Measurements from ENCODE around the gene CRY1. TPM values are rescaled to one million over a fixed set of nuclear protein-coding genes. Genes with fewer than 3 reads are reported as not detected.

Gene CRY1
- total and polyA plus RNA-seq, 9 of the 15 experiments (the other 6 are each of a cell fraction or from before 2014, with no cell fraction given) = 8.7 to 33.3 (median 25.2) TPM

- TF ChIP-seq CREB3L1 (IDR thresholded peaks at IDR 0.05; ENCODE audit: borderline replicate concordance, low read depth) = peak; percentile 100
- TF ChIP-seq NFYB (IDR thresholded peaks at IDR 0.05; ENCODE audit: extremely low read depth, insufficient read length) = peak; percentile 16
- TF ChIP-seq ZNF184 (CRISPR knock-in tag; IDR thresholded peaks at IDR 0.05) = no peak
- TF ChIP-seq MCM7 (IDR thresholded peaks at IDR 0.05) = no peak
- TF ChIP-seq TCF3 (CRISPR knock-in tag; IDR thresholded peaks at IDR 0.05) = no peak
- 0 out of 4 replicates have a peak, but pooled peaks of 1 of the 2 experiments have one; percentile 8 for TF ChIP-seq RAD21 (CRISPR knock-in tag; conservative IDR thresholded peaks at IDR 0.05 in 1 of 2, IDR thresholded peaks at IDR 0.05 in 1 of 2)
- TF ChIP-seq ZNF79 (CRISPR knock-in tag; IDR thresholded peaks at IDR 0.05; ENCODE audit: low read depth) = no peak
- no peak for TF ChIP-seq ZNF324 (CRISPR knock-in tag; IDR thresholded peaks at IDR 0.05)
- 0 out of 2 replicates have a peak, but pooled peaks have one; percentile 49 for TF ChIP-seq PML (IDR thresholded peaks at IDR 0.05; ENCODE audit: low read length)
- no peak for TF ChIP-seq SMARCC2 (IDR thresholded peaks at IDR 0.05; ENCODE audit: low read depth)
- no peak for TF ChIP-seq CREB5 (CRISPR knock-in tag; IDR thresholded peaks at IDR 0.05)
- no peak for TF ChIP-seq ESRRB (CRISPR knock-in tag; IDR thresholded peaks at IDR 0.05; ENCODE audit: borderline replicate concordance)
- no peak for TF ChIP-seq HOXB6 (CRISPR knock-in tag; IDR thresholded peaks at IDR 0.05; ENCODE audit: borderline replicate concordance)
- TF ChIP-seq, protein P1, sequence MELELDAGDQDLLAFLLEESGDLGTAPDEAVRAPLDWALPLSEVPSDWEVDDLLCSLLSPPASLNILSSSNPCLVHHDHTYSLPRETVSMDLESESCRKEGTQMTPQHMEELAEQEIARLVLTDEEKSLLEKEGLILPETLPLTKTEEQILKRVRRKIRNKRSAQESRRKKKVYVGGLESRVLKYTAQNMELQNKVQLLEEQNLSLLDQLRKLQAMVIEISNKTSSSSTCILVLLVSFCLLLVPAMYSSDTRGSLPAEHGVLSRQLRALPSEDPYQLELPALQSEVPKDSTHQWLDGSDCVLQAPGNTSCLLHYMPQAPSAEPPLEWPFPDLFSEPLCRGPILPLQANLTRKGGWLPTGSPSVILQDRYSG (tag; conservative IDR thresholded peaks at IDR 0.05; ENCODE audit: low read depth) = no peak
- peak; percentile 38 for TF ChIP-seq POLR2B (IDR thresholded peaks at IDR 0.05; ENCODE audit: low read depth, partially characterized antibody)
- no peak for TF ChIP-seq KDM2B (CRISPR knock-in tag; IDR thresholded peaks at IDR 0.05)
- peak; percentile 99 for TF ChIP-seq ZBTB7A (IDR thresholded peaks at IDR 0.05; ENCODE audit: borderline replicate concordance, control insufficient read depth, low read depth, low read length)
- no peak for TF ChIP-seq ATF1 (CRISPR knock-in tag; IDR thresholded peaks at IDR 0.05)
- TF ChIP-seq ATF1 (tag; IDR thresholded peaks at IDR 0.05) = peak; percentile 77
- 0 out of 2 replicates have a peak, but pooled peaks have one; percentile 43 for TF ChIP-seq ZNF431 (CRISPR knock-in tag; IDR thresholded peaks at IDR 0.05)
- TF ChIP-seq, protein P2, sequence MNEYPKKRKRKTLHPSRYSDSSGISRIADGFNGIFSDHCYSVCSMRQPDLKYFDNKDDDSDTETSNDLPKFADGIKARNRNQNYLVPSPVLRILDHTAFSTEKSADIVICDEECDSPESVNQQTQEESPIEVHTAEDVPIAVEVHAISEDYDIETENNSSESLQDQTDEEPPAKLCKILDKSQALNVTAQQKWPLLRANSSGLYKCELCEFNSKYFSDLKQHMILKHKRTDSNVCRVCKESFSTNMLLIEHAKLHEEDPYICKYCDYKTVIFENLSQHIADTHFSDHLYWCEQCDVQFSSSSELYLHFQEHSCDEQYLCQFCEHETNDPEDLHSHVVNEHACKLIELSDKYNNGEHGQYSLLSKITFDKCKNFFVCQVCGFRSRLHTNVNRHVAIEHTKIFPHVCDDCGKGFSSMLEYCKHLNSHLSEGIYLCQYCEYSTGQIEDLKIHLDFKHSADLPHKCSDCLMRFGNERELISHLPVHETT (CRISPR knock-in tag; conservative IDR thresholded peaks at IDR 0.05 in 1 of 2, IDR thresholded peaks at IDR 0.05 in 1 of 2) = no peak
- TF ChIP-seq KLF1 (tag; IDR thresholded peaks at IDR 0.05) = peak; percentile 92
- no peak for TF ChIP-seq PHF20 (IDR thresholded peaks at IDR 0.05; ENCODE audit: partially characterized antibody)
- TF ChIP-seq ZNF444 (CRISPR knock-in tag; IDR thresholded peaks at IDR 0.05) = no peak
Observed at GRCh38 chr12:106955377-106956047, 137.8 kb downstream of the CRY1 start, which contains the start of gene TMEM263 (continued).

Measured in K562 (cell line).